GM11168 (cell line): Measurements from ENCODE around the gene RALA.
"Not testable (repeated sequence)": the region's sequence is repeated elsewhere in the genome, so short reads cannot be mapped to it uniquely, and the experiment has no call there.

ENCODE experiments used
- in situ Hi-C: fragments of 300-500 bp; cut with MboI; formaldehyde crosslinking; loops from one replicate; pipeline ENCODE4 v1.12.0; 2022; ENCODE audit warnings: low sequenced_read_pairs; ENCODE audit not compliant: unreplicated experiment

RALA gene

GRCh38 chr7:39676346-39676745 lies 53.0 kb downstream of the RALA start:
- in situ Hi-C loops = no loop called here

- in situ Hi-C loops = no loop called here
Observed at GRCh38 chr7:39678930-39679709, 55.7 kb downstream of the RALA start.

- in situ Hi-C loops = not testable (repeated sequence)
Observed at GRCh38 chr7:39679874-39680273, 56.5 kb downstream of the RALA start.

- in situ Hi-C loops = no loop called here
Observed at GRCh38 chr7:39681887-39682441, 58.6 kb downstream of the RALA start.

- in situ Hi-C loops = no loop called here
Observed at GRCh38 chr7:39683216-39683845, 60.0 kb downstream of the RALA start.

- in situ Hi-C loops = no loop called here
Observed at GRCh38 chr7:39686261-39686924, 63.0 kb downstream of the RALA start.

- in situ Hi-C loops = no loop called here
Observed at GRCh38 chr7:39688611-39689480, 65.5 kb downstream of the RALA start.

- in situ Hi-C loops = no loop called here
Observed at GRCh38 chr7:39691821-39692220, 68.4 kb downstream of the RALA start.

GRCh38 chr7:39693086-39693485 lies 69.7 kb downstream of the RALA start:
- in situ Hi-C loops = not testable (repeated sequence)

- in situ Hi-C loops = no loop called here
Observed at GRCh38 chr7:39693812-39694211, 70.4 kb downstream of the RALA start.

- in situ Hi-C loops = no loop called here
Observed at GRCh38 chr7:39695852-39696586, 72.6 kb downstream of the RALA start.

GRCh38 chr7:39696631-39697030 lies 73.3 kb downstream of the RALA start:
- in situ Hi-C loops = no loop called here

- in situ Hi-C loops = no loop called here
Observed at GRCh38 chr7:39697483-39697882, 74.1 kb downstream of the RALA start.

- in situ Hi-C loops = no loop called here
Observed at GRCh38 chr7:39700165-39700564, 76.8 kb downstream of the RALA start.

- in situ Hi-C loops = no loop called here
Observed at GRCh38 chr7:39700932-39701331, 77.6 kb downstream of the RALA start.

- in situ Hi-C loops = no loop called here
Observed at GRCh38 chr7:39702133-39702532, 78.8 kb downstream of the RALA start.

GRCh38 chr7:39703144-39703543 lies 79.8 kb downstream of the RALA start:
- in situ Hi-C loops = no loop called here

- in situ Hi-C loops = no loop called here
Observed at GRCh38 chr7:39709029-39709428, 85.7 kb downstream of the RALA start.

- in situ Hi-C loops = no loop called here
Observed at GRCh38 chr7:39709768-39710311, 86.5 kb downstream of the RALA start.
